Ovary (tissue), 9 donors: Measurements from ENCODE around the gene ATXN7L3. TPM values are rescaled to one million over a fixed set of nuclear protein-coding genes. Genes with fewer than 3 reads are reported as not detected.
"Not testable (repeated sequence)": the region's sequence is repeated elsewhere in the genome, so short reads cannot be mapped to it uniquely, and the experiment has no call there.

Source experiments
- DNase-seq, 5 donors: peaks; one replicate each; pipeline ENCODE4 v3.0.0-alpha.2; 2019 to 2020
- H3K27ac ChIP-seq, 2 donors: fragments of 200-600 bp; one replicate each; pipeline versions ENCODE4 v1.5.1 to v1.8.0; 2019 to 2022
- H3K27me3 ChIP-seq: fragments of 200-600 bp; one replicate; pipeline ENCODE4 v1.8.0; 2022
- H3K36me3 ChIP-seq: fragments of 200-600 bp; sonication (generic); one replicate; pipeline ENCODE4 v1.5.1; 2019
- H3K4me1 ChIP-seq: one replicate; pipeline ENCODE4 v1.8.1; 2013; ENCODE audit warnings: mild to moderate bottlenecking, moderate library complexity; ENCODE audit not compliant: insufficient read depth
- H3K4me3 ChIP-seq: fragments of 200-600 bp; sonication (generic); one replicate; pipeline ENCODE4 v1.5.1; 2017
- H3K9me3 ChIP-seq, 2 donors: fragments of 200-600 bp in 1 of 2; sonication (generic) in 1 of 2; one replicate each; pipeline versions ENCODE4 v1.5.1 to v1.8.1; 2013 to 2019; ENCODE audit warnings: mild to moderate bottlenecking in 1 of 2, moderate library complexity in 1 of 2
- CTCF ChIP-seq, 3 donors: fragments of 450-650 bp in 2 of 3; fragments of 200-600 bp in 1 of 3; IDR thresholded peaks; one replicate each; pipeline versions ENCODE4 v1.5.1 to v1.8.0; 2016 to 2022; ENCODE audit warnings: antibody characterized with exemption in 3 of 3, mild to moderate bottlenecking in 1 of 3
- EP300 ChIP-seq: sonication (generic); formaldehyde crosslinking; IDR thresholded peaks from one replicate; pipeline ENCODE4 v1.6.1; 2017; ENCODE audit warnings: antibody characterized with exemption
- POLR2A ChIP-seq: fragments of 450-650 bp; IDR thresholded peaks from one replicate; pipeline ENCODE4 v1.6.1; 2017; ENCODE audit warnings: antibody characterized with exemption, mild to moderate bottlenecking, moderate library complexity
- WGBS, 3 donors: extraction: QIAGEN DNeasy Blood & Tissue Kit in 1 of 3; methylation state at CpG; one replicate each; pipeline versions ENCODE4 v1.1.5 to v1.1.7; 2013 to 2017; 5-methylcytosine and 5-hydroxymethylcytosine counted together
- intact Hi-C, 4 donors: fragments of 100-400 bp; cut with DNase I; formaldehyde crosslinking; loops; one replicate each; pipeline versions ENCODE4 v1.11.0 to v1.15.1; 2022 to 2023
- microRNA-seq, 3 donors: library from miRNA; unstranded; fragments of <30 nt; microRNA quantifications; one replicate each; pipeline versions ENCODE4 to v1.2.0, GENCODE V29; 2019 to 2020
- polyA plus RNA-seq, 2 donors: library from polyadenylated mRNA; stranded (reverse); fragments of 200-250 nt in 1 of 2; fragments of 350-450 nt in 1 of 2; fragmentation: Illumina TruSeq in 1 of 2; extraction: RNeasy Lipid Tissue Mini Kit (QIAGEN cat#74804) in 1 of 2; gene quantifications; one replicate each; pipeline ENCODE4 v1.2.3, GENCODE V29; 2013 to 2014
- small RNA-seq: library from RNA; depleted of rRNA; stranded (forward); fragments of <200 nt; gene quantifications from one replicate; pipeline ENCODE3, GENCODE V24; 2016
- total RNA-seq, 7 donors: library from RNA; depleted of rRNA in 2 of 7; stranded (reverse); fragments of >200 nt in 2 of 7; fragmentation: NEBNext Ultra II Directional in 3 of 7; extraction: Animal tissue kit (Norgen Biotek cat#: 25700) in 3 of 7; gene quantifications; one replicate each; pipeline versions ENCODE4 v1.1.0 to v1.2.4, GENCODE V29; 2016 to 2023
- donor health status: DM: no; HTN: no; CAD: no; lungs with moderate emphysema.
- donor health status: DM: no; HTN: no; CAD: no.
- donor health status: Bipolar disorder and iron deficiency.
- donor health status: DM: yes; HTN: yes; CAD: no.
- donor health status: DM: no; HTN: no; CAD: no.
- donor health status: DM: yes; HTN: yes; CAD: no.

The ATXN7L3 gene
- total and polyA plus RNA-seq, 9 donors: 25.3 to 97.4 (median 54.9) TPM

DNA sequence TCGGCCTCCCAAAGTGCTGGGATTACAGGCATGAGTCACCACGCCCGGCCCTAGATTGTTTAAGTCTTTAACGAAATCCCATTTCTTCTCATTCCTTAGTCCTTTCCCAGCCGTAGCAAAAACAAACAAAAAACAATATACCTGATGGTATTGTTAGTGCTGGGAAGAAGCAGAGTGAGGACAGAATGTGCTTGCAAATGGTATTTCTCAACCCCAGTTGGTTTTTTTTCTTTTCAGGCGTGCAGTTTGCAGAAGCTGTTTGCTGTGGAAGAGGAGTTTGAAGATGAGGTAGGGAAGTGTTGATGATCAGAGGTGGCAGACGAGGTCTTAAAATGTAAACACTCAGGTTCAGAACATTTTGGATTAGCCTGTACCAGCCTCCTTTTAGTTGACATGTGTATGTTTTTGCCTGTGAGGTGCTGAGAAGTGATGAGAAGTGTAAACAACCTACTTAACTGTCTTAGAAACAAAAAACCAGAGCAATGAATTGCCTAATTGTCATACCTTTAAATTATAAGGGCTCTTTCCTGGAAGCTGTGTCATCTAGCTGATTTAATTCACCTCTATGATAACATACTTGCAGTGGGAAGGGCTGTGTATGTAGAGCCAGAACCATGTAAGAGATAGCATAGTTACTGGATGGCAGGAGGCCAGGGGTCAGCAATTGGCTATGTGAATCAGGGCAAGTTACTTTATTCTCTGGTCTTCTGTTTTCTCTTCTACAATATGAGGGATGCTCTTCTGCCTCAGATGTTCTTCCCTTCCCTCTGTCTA lies 54.5 kb downstream of the ATXN7L3 start:
- DNase-seq: no peak
- no peak overlapping the region for H3K4me3 ChIP-seq
- TF ChIP-seq EP300: no peak
- no peak for TF ChIP-seq CTCF (IDR thresholded peaks at IDR 0.05)
- no peak for TF ChIP-seq POLR2A
- no peaks in the 10 kb centered on the region for H3K36me3 ChIP-seq
- WGBS, 3 donors: 87 to 88% (median 88%) methylated on average over 7 of the region's 7 CpGs
- no peaks in the 10 kb centered on the region for H3K9me3 ChIP-seq
- no peaks in the 10 kb centered on the region for H3K4me1 ChIP-seq
- intact Hi-C loops: loop anchor here in 1 of 4 donors (5.0 kb wide), 1 partner anchor 192 kb away; no protein-coding TSS in a partner anchor
- H3K27ac ChIP-seq: no peak overlapping the region
- H3K27me3 ChIP-seq: no peaks in the 10 kb centered on the region

DNA sequence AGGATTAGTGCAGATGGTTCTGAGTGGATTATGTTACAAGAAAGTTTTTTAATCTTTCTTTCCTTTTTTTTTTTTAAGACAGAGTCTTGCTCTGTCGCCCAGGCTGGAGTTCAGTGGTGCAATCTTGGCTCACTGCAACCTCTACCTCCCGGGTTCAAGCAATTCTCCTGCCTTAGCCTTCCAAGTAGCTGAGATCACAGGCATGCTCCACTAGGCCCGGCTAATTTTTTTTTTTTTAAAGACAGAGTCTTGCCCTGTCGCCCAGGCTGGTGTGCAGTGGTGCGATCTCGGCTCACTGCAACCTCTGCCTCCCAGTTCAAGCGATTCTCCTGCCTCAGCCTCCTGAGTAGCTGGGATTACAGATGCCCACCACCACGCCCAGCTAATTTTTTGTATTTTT lies 55.8 kb downstream of the ATXN7L3 start:
- H3K4me3 ChIP-seq, H3K4me1 ChIP-seq, H3K36me3 ChIP-seq, H3K9me3 ChIP-seq, H3K27me3 ChIP-seq, DNase-seq, H3K27ac ChIP-seq: not testable (repeated sequence)
- intact Hi-C loops: loop anchor here in 1 of 4 donors (5.0 kb wide), 1 partner anchor 193 kb away; no protein-coding TSS in a partner anchor
- 89 to 90% (median 89%) methylated on average over 8 of the region's 8 CpGs for WGBS, 3 donors

Small RNA genes within 50 kb of the gene (microRNA-seq; reads per million reads assigned to microRNA genes)
- gene MIR6782: 0 to 0.32 (median 0) reads per million in 3 donors

Small RNA genes within 50 kb of the gene (small RNA-seq; reads per million reads assigned to genes)
- not detected for gene MIR6782

Other genes with a start within 250 kb of the ATXN7L3 start
- 1 to 10 TPM in 1 of 7 donors, under 1 TPM in 1, not detected in 5; 0.69 to 1.1 TPM for gene PYY, start 245.9 kb downstream of the ATXN7L3 start, total RNA-seq
- under 1 TPM in 1 of 2 donors, not detected in 1; 0.18 TPM for gene PYY, start 245.9 kb downstream of the ATXN7L3 start, polyA plus RNA-seq
- 1 to 10 TPM in 5 of 7 donors, under 1 TPM in 2; 0.33 to 1.6 (median 1.3) TPM for gene NAGS, start 195.3 kb downstream of the ATXN7L3 start, total RNA-seq
- gene NAGS, start 195.3 kb downstream of the ATXN7L3 start, polyA plus RNA-seq: 1 to 10 TPM in 1 of 2 donors, under 1 TPM in 1; 0.42 to 1.7 TPM
- 10 to 100 TPM; 19.9 to 35.3 (median 23.5) TPM for gene TMEM101, start 184.9 kb downstream of the ATXN7L3 start, total RNA-seq
- 10 to 100 TPM; 20.5 to 32.3 TPM for gene TMEM101, start 184.9 kb downstream of the ATXN7L3 start, polyA plus RNA-seq
- gene LSM12, start 133.2 kb downstream of the ATXN7L3 start, total RNA-seq: 10 to 100 TPM; 21.3 to 54.6 (median 37.1) TPM
- gene LSM12, start 133.2 kb downstream of the ATXN7L3 start, polyA plus RNA-seq: 10 to 100 TPM; 17.1 to 29.2 TPM
- gene G6PC3, start 129.1 kb downstream of the ATXN7L3 start, total RNA-seq: 10 to 100 TPM; 14.4 to 56.7 (median 36.2) TPM
- gene G6PC3, start 129.1 kb downstream of the ATXN7L3 start, polyA plus RNA-seq: 10 to 100 TPM; 37.1 to 49.1 TPM
- gene HDAC5, start 76.2 kb downstream of the ATXN7L3 start, total RNA-seq: 10 to 100 TPM; 35.1 to 97.6 (median 67.2) TPM
- gene HDAC5, start 76.2 kb downstream of the ATXN7L3 start, polyA plus RNA-seq: 10 to 100 TPM; 11.4 to 75.8 TPM
- gene HROB, start 58.0 kb downstream of the ATXN7L3 start, total RNA-seq: 1 to 10 TPM in 3 of 7 donors, under 1 TPM in 4; 0.86 to 6.3 (median 0.97) TPM
- 1 to 10 TPM; 1.0 TPM for gene HROB, start 58.0 kb downstream of the ATXN7L3 start, polyA plus RNA-seq
- 1 to 10 TPM in 3 of 7 donors, under 1 TPM in 3, not detected in 1; 0.24 to 1.8 (median 0.98) TPM for gene ASB16, start 29.2 kb downstream of the ATXN7L3 start, total RNA-seq
- 1 to 10 TPM in 1 of 2 donors, under 1 TPM in 1; 0.10 to 1.3 TPM for gene ASB16, start 29.2 kb downstream of the ATXN7L3 start, polyA plus RNA-seq
- 10 to 100 TPM; 18.7 to 37.0 (median 28.6) TPM for gene TMUB2, start 12.9 kb downstream of the ATXN7L3 start, total RNA-seq
- gene TMUB2, start 12.9 kb downstream of the ATXN7L3 start, polyA plus RNA-seq: 10 to 100 TPM; 22.5 to 36.8 TPM
- 100 to 1,000 TPM in 1 of 7 donors, 10 to 100 TPM in 6; 29.6 to 128 (median 81.5) TPM for gene UBTF, start 19.8 kb upstream of the ATXN7L3 start, total RNA-seq
- 10 to 100 TPM; 44.1 to 85.1 TPM for gene UBTF, start 19.8 kb upstream of the ATXN7L3 start, polyA plus RNA-seq
- 1 to 10 TPM in 1 of 7 donors, under 1 TPM in 3, not detected in 3; 0.08 to 3.2 (median 0.35) TPM for gene SLC4A1, start 68.3 kb upstream of the ATXN7L3 start, total RNA-seq
- not detected for gene SLC4A1, start 68.3 kb upstream of the ATXN7L3 start, polyA plus RNA-seq
- 1 to 10 TPM in 3 of 7 donors, under 1 TPM in 4; 0.24 to 5.4 (median 0.69) TPM for gene RUNDC3A, start 108.7 kb upstream of the ATXN7L3 start, total RNA-seq
- 1 to 10 TPM; 1.9 to 2.1 TPM for gene RUNDC3A, start 108.7 kb upstream of the ATXN7L3 start, polyA plus RNA-seq
- 100 to 1,000 TPM in 1 of 7 donors, 10 to 100 TPM in 6; 47.7 to 111 (median 64.0) TPM for gene SLC25A39, start 124.9 kb upstream of the ATXN7L3 start, total RNA-seq
- gene SLC25A39, start 124.9 kb upstream of the ATXN7L3 start, polyA plus RNA-seq: 10 to 100 TPM; 15.9 to 46.1 TPM
- 100 to 1,000 TPM in 4 of 7 donors, 10 to 100 TPM in 3; 79.7 to 173 (median 112) TPM for gene GRN, start 145.4 kb upstream of the ATXN7L3 start, total RNA-seq
- 10 to 100 TPM; 70.6 to 86.5 TPM for gene GRN, start 145.4 kb upstream of the ATXN7L3 start, polyA plus RNA-seq
- 10 to 100 TPM in 6 of 7 donors, 1 to 10 TPM in 1; 8.5 to 23.7 (median 11.5) TPM for gene FAM171A2, start 164.0 kb upstream of the ATXN7L3 start, total RNA-seq
- 1 to 10 TPM in 1 of 2 donors, under 1 TPM in 1; 0.17 to 3.6 TPM for gene FAM171A2, start 164.0 kb upstream of the ATXN7L3 start, polyA plus RNA-seq
- 1 to 10 TPM in 6 of 7 donors, under 1 TPM in 1; 0.60 to 5.2 (median 2.2) TPM for gene ITGA2B, start 189.8 kb upstream of the ATXN7L3 start, total RNA-seq
- 1 to 10 TPM in 1 of 2 donors, under 1 TPM in 1; 0.88 to 1.6 TPM for gene ITGA2B, start 189.8 kb upstream of the ATXN7L3 start, polyA plus RNA-seq